Measurements from ENCODE around the gene SAMD11.
"Not testable (repeated sequence)": the region's sequence is repeated elsewhere in the genome, so short reads cannot be mapped to it uniquely, and the experiment has no call there.

Gene SAMD11

DNA sequence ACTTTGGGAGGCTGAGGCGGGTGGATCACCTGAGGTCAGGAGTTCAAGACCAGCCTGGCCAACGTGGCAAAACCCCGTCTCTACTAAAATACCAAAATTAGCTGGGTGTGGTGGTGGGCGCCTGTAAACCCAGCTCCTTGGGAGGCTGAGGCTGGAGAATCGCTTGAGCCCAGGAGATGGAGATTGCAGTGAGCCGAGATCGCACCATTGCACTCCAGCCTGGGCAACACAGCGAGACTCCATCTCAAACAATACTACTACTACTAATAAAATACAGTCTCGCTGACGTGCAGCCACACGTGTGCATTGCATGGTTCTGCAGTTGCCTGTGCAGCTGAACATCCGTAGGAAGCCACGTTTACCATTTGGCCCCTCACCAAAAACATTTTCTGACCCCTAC lies 23.1 kb downstream of the SAMD11 start:
- DNase-seq, result not testable (repeated sequence)

DNA sequence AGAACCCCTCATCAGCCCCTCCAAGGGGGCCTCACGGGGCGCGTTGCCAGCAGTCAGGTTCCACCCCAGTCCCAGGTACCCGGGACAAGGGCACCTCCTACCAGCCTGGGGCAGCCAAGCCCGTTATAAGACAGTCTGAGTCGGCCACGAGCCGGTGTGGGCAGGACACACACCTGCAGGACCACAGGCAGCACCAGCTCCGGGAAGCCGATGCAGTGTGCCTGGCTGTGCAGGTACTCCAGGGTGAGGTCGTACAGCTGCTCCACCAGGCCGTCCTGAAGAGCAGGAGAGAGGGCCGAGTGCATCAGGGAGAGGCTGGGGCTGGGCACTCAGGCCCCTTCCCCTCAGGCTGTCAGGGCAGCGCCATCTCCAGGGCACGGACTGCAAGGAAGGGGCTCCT lies 24.2 kb downstream of the SAMD11 start:
- no peak for DNase-seq

DNA sequence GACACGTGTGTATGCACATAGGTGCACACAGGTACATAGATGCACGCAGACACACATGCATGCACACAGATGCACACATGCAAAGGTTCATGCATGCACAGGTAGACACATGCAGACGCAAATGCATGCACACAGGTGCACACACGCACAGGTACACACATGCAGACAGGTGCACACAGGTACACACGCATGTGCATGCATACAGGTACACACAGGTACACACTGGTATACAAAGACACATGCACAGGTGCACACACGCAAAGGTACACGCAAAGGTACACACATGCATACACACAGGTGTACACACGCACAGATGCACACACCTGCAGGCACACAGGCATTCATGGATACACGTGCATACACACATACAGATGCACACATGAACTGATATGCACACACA lies 26.5 kb downstream of the SAMD11 start:
- DNase-seq, result no peak

DNA sequence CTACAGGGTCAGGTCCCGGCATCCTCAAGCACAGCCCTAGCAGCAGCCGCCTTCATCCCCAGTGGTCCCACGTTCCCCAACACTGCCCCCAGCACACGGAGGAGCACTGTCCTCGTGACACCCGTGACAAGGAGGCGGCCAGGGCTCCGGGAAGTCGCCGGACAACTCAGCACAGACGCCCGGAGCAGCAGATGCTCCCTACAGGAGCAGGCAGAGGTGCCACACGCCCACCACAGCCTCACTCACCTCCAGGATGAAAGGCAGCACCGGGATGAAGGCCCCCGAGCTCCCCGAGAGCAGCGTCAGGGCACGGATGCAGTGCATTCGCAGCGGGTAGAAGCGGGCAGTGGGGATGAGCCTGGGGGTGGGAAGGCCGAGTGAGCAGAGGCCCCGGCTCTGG lies 27.2 kb downstream of the SAMD11 start:
- DNase-seq, result no peak

DNA sequence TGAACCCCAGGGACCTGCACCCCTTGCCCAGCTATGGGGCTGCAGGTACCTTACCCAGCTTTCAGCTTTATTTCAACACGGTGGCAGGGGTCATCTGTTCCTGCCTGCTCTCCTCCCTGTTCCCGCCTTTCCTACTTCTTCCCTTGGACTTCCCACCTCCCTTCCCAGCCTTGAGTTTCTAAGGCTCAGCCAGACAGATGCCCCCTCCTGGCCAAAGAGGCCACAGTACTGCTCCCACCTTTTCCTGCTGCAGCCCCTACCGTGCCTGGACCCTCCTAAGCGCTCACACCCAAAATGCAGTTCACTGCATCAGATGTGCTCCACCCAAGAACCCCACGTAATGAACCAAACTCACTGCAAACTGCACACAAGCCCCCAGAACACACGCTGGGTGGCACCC lies 27.6 kb downstream of the SAMD11 start:
- no peak for DNase-seq

DNA sequence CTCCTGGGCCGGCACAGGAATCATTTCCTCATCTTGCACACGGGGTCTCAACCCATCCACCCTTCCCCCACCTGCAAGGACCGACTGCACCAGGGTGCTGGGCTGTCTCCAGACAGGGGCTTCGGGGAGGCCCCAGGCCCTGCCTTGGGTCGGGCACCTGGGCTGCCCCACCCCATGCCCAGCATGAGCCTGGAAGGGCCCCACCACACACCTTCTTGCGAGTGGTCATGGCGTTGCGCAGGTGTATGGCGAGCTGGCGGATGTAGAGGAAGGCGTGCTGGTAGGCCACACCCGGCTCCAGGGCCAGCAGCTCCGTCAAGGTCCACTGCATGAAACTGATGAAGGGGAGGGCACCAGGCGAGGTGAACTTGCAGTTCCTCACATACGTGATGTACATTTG lies 28.5 kb downstream of the SAMD11 start:
- no peak for DNase-seq

DNA sequence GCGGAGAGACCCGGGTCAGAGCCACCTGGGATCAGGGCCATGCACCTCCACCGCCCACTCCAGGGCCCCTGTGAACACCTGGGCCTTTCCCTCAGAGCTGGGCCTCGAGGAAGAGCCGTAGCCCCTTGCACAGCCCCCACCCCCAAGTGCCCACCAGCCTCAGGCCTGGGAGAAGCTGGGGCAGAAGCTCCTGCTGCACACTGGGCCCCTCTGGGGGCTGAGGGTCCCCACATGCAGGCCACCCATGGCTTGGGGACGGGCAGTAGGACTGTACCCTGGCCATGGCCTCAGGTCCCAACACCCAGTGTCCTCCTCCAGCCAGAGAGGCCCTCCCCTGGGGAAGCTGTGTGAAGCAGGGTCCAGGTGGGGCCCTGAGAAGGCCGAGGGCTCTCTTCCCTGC lies 28.9 kb downstream of the SAMD11 start:
- DNase-seq, result no peak

DNA sequence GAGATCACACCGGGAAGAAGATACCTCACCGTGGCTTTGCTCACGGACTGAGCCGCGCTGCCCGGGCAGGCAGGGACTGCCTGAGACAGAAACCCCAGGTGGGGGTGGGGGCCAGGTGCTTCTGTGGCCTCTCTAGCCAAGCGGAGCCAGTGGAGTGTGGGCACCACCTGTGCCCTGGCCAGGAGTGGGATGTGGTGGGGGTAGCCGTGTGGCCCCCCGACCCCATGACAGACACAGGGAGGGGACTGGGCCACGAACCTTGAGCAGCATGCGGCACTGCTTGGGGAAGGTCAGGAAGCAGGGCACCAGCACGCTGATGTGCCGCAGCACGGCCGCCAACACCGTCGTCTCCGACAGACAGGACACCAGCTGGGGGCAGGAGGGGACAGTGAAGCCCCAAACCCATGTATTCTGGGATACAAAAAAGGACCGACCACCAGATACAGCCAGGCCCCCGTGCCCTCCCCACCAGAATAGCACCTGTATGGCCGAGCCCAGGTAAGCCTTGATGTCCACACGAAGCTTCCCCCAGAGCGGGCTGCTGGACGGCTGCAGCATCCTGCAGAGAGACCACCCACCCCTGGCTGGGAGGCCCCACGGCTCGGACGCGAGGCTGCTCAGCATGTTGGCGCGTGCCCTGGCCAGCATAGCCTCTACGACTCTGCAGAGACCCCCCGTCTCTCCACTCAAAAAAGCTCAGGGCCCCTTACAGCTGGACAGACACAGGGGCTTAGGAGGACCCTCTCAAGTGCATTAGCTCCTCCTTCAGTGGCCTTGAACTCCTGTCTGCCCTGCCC lies 30.0 kb downstream of the SAMD11 start:
- DNase-seq, result no peak

DNA sequence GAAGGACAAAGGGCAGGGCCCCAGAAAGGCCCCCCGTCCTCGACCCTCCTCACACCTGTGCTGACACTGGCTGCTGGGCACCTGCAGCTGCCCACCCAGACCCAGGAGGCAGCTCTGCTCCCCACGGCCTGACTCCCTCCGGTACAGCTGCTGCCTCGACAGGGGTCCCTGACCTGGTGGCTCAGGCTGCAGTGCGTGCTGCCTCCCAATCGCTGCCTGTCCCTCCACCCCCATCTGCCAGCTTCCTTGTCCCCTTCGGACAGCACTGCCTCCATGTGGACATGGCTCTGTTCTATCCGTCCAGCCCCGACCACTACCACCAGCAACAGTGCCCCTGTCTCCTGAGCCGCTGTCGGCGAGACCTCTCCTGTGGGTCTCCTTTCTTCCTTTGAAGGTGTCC lies 31.2 kb downstream of the SAMD11 start:
- DNase-seq, result no peak

DNA sequence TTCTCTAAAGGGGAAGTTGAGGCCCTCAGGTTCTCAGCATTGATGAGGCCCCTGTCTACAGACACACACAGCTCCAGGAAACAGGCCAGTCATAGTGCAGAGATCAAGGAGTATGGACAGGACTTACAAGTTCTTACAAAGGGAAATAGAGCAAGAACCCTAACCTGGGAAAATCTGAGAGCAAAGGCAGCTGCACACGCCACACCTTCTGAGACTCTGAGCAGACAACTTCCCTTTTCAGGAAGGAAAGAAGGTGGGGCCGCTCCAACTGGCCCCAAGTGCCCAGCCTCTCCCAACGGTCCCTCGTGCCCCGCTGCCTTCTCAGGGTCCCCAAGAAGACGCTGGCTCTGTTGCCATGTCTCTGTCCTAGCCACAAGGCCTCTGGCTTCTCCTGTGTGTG lies 31.8 kb downstream of the SAMD11 start:
- DNase-seq, result no peak

DNA sequence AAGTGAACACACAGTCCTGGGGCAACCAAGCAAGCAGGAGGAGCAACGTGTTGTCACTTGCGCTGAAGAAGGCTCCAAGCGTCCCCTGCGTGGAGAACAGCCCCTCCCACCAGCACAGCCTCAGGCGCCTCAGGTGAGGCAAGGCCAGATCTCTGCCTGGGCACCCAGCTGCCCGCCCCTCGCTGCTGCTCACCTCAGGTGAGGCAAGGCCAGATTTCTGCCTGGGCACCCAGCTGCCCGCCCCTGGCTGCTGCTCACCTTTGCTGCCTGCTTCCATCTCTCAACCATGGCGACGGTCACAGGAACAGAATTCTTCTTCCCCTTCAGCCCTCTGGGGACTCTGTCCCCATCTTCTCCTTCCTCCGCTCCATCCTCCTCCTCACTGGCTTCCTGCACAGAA lies 32.9 kb downstream of the SAMD11 start:
- no peak for DNase-seq

DNA sequence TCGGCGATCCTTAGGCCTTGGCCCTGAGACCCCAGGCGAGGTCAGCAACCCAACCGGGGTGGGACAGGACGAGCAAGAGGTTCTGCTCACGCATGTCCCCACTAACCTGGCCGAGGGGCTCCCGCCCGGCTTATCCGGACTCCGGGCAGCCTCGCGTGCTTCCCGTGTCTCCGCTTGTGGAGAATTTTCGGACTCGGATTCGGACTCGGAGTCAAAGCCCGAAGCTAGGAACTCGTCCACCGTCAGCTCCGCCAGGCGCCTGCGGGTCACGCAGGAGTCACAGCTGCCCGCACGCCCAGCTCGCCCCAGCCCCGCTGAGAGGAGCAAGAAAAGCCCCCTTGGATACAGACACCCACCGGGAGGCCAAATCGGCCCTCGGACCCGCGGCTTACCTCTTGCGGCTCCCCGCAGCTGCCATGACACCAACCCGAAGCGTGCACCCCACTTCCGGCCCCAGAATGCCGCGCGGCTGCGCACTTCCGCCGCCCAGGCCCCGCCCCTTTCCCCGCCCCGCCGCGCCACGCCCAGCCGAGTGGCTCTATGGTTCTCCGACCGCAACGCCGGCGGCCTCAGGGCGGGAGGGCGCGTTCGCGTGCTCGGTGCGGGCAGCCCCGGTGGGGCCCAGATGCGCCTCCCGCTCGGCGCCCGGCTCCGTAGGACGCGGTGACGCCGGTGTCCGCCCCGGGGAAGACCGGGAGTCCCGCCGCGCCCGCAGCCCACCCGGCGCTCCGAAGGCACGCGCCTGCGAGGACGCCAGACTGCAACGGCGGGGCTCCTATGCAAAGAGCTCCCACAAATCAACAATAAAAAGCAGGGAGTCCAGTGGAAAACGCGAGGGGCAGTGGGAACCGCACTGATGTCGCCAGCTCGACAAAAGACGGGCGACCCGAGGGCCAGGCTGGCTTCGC lies 35.4 kb downstream of the SAMD11 start, which contains the start of gene NOC2L:
Gene NOC2L, minus strand, starts transcription at position 434 of the 908 bp plus-strand sequence. Its CDS starts 16 bp downstream, at position 418.
- DNase-seq, result peak; percentile 75

DNA sequence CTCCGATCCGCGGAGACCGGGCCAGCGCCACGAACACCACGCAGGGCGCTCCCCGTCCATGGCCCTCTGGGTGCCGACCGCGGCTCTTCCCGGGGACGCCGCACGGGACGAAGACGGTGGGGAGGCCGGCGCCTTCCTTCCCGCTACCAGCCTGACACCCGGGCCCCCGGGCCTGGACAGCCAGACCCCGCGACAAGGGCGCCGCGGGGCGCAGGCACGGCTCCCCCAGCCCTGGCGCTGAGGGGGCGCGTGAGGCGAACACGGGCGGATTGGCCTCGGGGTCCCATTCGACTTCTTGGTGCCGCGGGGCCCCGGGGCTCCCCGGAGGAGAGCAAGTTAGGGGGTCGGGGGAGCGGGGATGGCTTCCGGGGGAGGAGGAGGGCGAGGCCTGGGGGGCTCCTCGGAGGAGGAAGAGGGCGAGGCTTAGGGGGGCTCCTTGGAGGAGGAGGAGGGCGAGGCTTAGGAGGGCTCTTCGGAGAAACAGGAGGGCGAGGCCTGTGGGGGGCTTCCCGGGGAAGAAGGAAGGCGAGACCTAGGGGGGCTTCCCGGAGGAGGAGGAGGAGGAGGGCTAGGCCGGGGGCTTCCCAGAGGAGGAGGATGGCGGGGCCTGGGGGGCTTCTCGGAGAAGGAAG lies 36.1 kb downstream of the SAMD11 start:
- no peak for DNase-seq

DNA sequence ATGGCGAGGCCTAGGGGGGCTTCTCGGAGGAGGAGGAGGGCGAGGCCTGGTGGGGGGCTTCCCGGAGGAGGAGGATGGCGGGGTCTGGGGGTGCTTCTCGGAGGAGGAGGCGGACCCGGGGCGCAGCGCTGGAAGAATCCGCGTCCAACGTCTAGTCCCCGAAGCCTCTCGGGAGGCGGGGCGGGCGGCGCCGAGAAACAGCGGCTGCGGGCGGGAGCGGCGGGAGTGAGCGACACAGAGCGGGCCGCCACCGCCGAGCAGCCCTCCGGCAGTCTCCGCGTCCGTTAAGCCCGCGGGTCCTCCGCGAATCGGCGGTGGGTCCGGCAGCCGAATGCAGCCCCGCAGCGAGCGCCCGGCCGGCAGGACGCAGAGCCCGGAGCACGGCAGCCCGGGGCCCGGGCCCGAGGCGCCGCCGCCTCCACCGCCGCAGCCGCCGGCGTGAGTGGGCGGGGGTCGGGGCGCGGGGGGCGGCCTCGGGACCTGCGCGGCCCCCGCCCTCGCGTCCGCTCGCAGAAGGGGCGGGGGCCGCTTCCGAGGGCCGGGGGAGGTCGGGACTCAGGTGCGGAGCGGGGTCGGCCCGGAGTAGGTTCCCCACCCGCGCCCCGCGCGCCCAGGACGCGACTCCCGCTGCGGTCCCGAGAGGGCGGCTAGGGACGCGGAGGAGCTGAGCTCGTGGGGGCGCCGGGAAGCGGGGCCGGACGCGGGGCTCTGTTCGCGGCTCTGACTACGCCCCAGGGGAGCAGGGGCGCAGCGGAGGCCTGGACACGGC lies 36.8 kb downstream of the SAMD11 start, which contains the start of gene KLHL17:
Gene KLHL17, plus strand, starts transcription at position 222 of the 769 bp plus-strand sequence. Its CDS starts 110 bp downstream, at position 332.
- DNase-seq, result peak; percentile 4

DNA sequence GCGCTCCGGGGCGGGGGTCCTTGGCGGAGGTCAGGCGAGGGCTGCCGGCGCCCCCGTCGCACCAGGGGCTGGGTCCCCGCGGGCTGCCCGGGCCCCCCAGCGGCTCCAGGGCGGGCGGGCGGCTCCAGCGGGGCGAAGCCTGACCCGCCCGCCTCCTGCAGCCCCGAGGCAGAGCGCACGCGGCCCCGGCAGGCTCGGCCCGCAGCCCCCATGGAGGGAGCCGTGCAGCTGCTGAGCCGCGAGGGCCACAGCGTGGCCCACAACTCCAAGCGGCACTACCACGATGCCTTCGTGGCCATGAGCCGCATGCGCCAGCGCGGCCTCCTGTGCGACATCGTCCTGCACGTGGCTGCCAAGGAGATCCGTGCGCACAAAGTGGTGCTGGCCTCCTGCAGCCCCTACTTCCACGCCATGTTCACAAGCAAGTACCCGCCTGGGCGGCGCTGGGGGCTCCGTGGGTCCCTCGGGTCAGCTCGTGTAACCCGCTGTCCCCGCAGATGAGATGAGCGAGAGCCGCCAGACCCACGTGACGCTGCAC lies 37.5 kb downstream of the SAMD11 start:
- no peak for DNase-seq

DNA sequence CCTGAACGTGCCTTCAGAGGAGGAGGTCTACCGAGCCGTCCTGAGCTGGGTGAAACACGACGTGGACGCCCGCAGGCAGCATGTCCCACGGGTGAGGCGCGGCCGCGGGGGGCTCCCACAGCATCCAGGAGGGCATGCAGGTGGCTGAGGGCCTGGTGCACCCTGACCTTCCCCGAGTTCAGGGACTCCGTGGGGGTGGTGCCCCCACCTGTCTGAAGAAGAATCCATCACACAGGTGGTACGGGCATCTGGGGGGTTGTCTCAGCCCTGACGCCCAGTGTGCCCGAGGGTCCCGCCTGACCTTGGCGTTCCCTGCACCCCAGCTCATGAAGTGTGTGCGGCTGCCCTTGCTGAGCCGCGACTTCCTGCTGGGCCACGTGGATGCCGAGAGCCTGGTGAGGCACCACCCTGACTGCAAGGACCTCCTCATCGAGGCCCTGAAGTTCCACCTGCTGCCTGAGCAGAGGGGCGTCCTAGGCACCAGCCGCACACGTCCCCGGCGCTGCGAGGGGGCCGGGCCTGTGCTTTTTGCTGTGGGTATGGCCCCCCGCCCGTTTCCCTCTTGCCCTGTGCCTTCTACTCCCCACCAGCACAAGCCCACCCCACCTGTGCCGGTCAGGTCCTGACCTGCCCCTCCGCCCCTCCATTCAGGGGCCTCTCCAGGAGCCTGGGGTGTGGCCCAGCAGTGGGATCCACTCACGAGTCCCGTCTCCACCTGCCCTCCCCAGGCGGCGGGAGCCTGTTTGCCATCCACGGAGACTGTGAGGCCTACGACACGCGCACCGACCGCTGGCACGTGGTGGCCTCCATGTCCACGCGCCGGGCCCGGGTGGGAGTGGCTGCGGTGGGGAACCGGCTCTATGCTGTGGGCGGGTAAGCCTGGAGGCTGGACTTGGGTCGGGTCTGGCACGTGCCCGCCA lies 38.9 kb downstream of the SAMD11 start:
- DNase-seq, result no peak

DNA sequence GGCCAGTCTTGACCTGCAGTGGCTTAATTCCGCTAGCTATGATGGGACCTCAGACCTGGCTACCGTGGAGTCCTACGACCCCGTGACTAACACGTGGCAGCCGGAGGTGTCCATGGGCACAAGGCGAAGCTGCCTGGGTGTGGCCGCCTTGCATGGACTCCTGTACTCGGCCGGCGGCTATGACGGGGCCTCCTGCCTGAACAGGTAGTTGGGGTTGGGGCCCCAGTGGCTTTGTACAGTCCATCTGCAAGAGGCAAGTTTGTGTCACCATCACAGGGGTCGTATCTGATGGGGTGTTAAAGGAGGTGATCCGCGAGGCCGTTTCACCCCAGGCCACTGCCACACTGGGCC lies 39.6 kb downstream of the SAMD11 start:
- no peak for DNase-seq

DNA sequence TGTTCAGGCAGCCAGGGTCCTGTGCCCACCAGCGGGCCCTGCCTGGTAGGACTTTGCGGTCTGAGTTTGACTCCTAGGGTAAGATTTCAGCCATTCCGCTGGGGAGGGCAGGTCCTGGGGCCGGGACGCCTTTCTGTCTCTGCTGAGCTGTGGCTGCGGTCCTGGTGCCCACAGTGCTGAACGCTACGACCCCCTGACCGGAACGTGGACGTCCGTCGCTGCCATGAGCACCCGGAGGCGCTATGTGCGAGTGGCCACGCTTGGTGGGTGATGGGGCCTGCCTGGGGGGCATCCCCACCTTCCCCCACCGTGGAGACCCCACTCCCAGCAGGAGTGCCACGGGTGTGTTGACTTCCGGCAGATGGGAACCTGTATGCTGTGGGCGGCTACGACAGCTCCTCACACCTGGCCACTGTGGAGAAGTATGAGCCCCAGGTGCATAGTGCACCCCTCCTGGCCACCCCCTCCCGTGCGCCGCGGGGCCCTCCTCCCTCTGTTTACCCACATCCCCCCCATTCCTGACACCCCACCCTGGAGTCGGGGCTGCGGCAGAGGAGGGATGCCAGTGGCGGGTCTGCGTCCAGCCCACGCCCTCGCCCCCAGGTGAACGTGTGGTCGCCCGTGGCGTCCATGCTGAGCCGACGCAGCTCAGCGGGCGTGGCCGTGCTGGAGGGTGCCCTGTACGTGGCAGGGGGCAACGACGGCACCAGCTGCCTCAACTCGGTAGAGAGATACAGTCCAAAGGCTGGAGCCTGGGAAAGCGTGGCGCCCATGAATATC lies 40.2 kb downstream of the SAMD11 start:
- no peak for DNase-seq

DNA sequence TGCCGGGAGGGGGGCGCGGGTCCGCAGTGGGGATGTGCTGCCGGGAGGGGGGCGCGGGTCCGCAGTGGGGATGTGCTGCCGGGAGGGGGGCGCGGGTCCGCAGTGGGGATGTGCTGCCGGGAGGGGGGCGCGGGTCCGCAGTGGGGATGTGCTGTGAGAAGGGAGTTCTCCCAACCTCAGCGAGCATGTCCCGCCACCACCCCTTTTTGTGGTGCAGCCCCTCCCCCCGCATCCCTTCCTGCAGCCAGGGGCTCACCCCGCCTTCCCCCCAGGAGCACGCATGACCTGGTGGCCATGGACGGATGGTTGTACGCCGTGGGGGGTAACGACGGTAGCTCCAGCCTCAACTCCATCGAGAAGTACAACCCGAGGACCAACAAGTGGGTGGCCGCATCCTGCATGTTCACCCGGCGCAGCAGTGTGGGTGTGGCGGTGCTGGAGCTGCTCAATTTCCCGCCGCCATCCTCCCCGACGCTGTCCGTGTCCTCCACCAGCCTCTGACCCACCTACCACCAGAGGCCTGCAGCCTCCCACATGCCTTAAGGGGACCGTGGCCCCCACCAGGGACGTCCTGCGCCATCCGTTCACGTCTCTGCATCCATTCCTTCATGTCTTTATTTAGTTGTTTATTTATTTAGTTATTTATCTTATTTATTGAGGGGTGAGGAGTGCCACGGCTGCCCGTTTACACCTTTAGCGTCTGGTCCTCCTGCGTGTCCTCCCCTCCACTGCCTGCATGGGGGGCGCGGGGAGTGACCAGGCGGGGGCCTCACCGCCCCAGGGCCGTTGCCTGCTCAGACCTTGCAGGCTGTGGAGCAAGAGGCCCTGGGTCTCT lies 41.2 kb downstream of the SAMD11 start:
- DNase-seq, result no peak

Measured in KG1 (cell line).